ENCODE results near the gene TENM4. TPM values are rescaled to one million over a fixed set of nuclear protein-coding genes. Genes with fewer than 3 reads are reported as not detected.

Gene TENM4
- total and polyA plus RNA-seq, 2 of the 8 experiments (the other 6 are each of a cell fraction or from before 2014, with no cell fraction given) = 3.5 to 7.2 TPM

GRCh38 chr11:79466411-79466810, 25.6 kb upstream of the TENM4 start (continued):
- TF ChIP-seq, protein P1, sequence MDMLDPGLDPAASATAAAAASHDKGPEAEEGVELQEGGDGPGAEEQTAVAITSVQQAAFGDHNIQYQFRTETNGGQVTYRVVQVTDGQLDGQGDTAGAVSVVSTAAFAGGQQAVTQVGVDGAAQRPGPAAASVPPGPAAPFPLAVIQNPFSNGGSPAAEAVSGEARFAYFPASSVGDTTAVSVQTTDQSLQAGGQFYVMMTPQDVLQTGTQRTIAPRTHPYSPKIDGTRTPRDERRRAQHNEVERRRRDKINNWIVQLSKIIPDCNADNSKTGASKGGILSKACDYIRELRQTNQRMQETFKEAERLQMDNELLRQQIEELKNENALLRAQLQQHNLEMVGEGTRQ (IDR thresholded peaks at IDR 0.05; ENCODE audit: low read length) = no peak
- TF ChIP-seq GTF2F1 (IDR thresholded peaks at IDR 0.05; ENCODE audit: borderline replicate concordance, low read depth, low read length) (no peak), CEBPB (IDR thresholded peaks at IDR 0.05; ENCODE audit: low read depth, low read length) (no peak)
- TF ChIP-seq, protein P2, sequence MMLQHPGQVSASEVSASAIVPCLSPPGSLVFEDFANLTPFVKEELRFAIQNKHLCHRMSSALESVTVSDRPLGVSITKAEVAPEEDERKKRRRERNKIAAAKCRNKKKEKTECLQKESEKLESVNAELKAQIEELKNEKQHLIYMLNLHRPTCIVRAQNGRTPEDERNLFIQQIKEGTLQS (IDR thresholded peaks at IDR 0.05; ENCODE audit: insufficient read depth, low read depth, low read length) = no peak
